ENCODE results near the gene EPAS1. TPM values are rescaled to one million over a fixed set of nuclear protein-coding genes. Genes with fewer than 3 reads are reported as not detected.

The EPAS1 gene
- total and polyA plus RNA-seq, 2 experiments from 2014 or later = 47.5 to 73.8 TPM

DNA sequence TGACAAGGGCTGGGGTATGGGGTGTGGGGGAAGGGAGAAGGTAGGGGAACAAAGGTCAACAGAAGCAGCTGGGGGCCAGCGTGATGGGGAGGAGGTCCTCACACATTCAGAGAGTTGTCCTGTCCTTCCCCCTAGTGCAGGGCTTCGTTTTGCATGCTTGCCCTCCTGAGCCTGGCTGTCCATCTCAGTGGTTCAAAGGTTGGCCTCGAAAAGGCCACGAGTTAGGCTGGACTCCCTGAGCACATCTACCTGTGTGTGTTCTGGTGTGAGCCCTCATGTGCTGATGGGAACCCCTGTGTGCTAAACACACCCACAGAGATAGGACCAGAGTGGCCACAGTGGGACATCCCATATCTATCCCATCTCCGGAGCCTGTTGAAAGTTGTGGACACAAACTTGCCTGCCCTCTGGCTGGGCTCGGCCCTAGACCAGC lies 51.9 kb downstream of the EPAS1 start:
- no peak for TF ChIP-seq EZH2 (IDR thresholded peaks at IDR 0.05; ENCODE audit: insufficient read depth, poor library complexity, severe bottlenecking)
- TF ChIP-seq EZH2phosphoT487 (IDR thresholded peaks at IDR 0.05; ENCODE audit: insufficient read depth, low read depth) = no peak
- Histone ChIP-seq H3K4me2 (ENCODE audit: unreplicated experiment) (no peak overlapping the region), H3K4me3 (no peak overlapping the region), H3K9ac (no peak overlapping the region), H3K79me2 (ENCODE audit: insufficient read depth) (peaks cover 25% of the 10 kb centered on the region), H4K20me1 (ENCODE audit: insufficient read depth) (no peaks in the 10 kb centered on the region), H3K4me1 (ENCODE audit: insufficient read depth) (no peaks in the 10 kb centered on the region), H2AFZ (no peak overlapping the region), H3K9me3 (ENCODE audit: low read depth) (no peaks in the 10 kb centered on the region), H3K9me2 (ENCODE audit: insufficient read depth) (no peaks in the 10 kb centered on the region), H3F3A (ENCODE audit: insufficient read depth) (no peaks in the 10 kb centered on the region), H3K36me3 (ENCODE audit: low read depth) (peaks cover 3% of the 10 kb centered on the region; the same call in 1 of the 2 replicates), H3K27me3 (replicated peaks; ENCODE audit: insufficient read depth) (no peaks in the 10 kb centered on the region), H3K27ac (no peak overlapping the region)
- 90% methylated on average over 6 of the region's 6 CpGs for WGBS, 2 experiments (ENCODE audit: low coverage in 1 of 2, low lambda C conversion rate in 2 of 2, missing lambda C conversion rate in 2 of 2)
- in situ Hi-C loops (cut with MboI) = no loop called here
- no peak for DNase-seq

DNA sequence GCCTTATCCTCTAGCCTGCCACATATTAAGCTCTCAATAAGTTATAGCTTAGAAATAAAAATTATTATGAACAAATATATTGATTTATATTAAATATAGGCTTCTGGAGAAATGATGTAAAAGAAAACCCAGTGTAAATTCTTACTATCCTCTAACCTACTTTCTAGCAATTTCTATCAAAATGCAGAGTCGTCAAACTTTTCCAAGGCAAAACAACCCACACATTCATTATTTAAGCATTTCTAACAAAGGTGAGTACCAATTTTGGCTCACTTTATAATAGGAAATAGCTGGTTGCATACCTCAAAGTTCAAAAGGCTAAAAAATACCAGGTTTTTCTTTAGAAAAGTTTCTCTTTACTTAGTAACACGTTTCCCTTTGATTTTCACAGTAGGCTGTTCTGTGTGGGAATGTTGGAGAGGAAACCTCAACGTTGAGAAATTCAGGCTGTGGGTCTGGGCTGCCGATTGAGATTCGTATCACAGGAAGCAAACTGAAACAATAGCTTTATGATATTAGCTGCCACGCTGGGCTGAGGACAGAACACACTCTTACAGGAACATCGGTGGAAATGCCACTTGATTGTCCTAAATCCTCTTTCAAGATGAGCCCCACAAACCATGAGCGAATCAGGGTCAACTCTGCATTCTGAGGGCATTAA lies 53.0 kb downstream of the EPAS1 start:
- in situ Hi-C loops (cut with MboI) = no loop called here
- H3K9ac ChIP-seq = no peak overlapping the region
- peaks cover 3% of the 10 kb centered on the region; the same call in 1 of the 2 replicates for H3K36me3 ChIP-seq (ENCODE audit: low read depth)
- H3K4me3 ChIP-seq = no peak overlapping the region
- H3K79me2 ChIP-seq (ENCODE audit: insufficient read depth) = peaks cover 15% of the 10 kb centered on the region
- H4K20me1 ChIP-seq (ENCODE audit: insufficient read depth) = no peaks in the 10 kb centered on the region
- no peaks in the 10 kb centered on the region for H3K4me1 ChIP-seq (ENCODE audit: insufficient read depth)
- no peak for DNase-seq
- no peak overlapping the region for H2AFZ ChIP-seq
- H3K4me2 ChIP-seq (ENCODE audit: unreplicated experiment) = no peak overlapping the region
- H3K27me3 ChIP-seq (replicated peaks; ENCODE audit: insufficient read depth) = no peaks in the 10 kb centered on the region
- 71 to 76% methylated on average over 8 of the region's 8 CpGs for WGBS, 2 experiments (ENCODE audit: low coverage in 1 of 2, low lambda C conversion rate in 2 of 2, missing lambda C conversion rate in 2 of 2)
- TF ChIP-seq EZH2phosphoT487 (IDR thresholded peaks at IDR 0.05; ENCODE audit: insufficient read depth, low read depth) (no peak), EZH2 (IDR thresholded peaks at IDR 0.05; ENCODE audit: insufficient read depth, poor library complexity, severe bottlenecking) (no peak)
- H3F3A ChIP-seq (ENCODE audit: insufficient read depth) = no peaks in the 10 kb centered on the region
- no peak overlapping the region for H3K27ac ChIP-seq
- no peaks in the 10 kb centered on the region for H3K9me3 ChIP-seq (ENCODE audit: low read depth)
- H3K9me2 ChIP-seq (ENCODE audit: insufficient read depth) = no peaks in the 10 kb centered on the region

DNA sequence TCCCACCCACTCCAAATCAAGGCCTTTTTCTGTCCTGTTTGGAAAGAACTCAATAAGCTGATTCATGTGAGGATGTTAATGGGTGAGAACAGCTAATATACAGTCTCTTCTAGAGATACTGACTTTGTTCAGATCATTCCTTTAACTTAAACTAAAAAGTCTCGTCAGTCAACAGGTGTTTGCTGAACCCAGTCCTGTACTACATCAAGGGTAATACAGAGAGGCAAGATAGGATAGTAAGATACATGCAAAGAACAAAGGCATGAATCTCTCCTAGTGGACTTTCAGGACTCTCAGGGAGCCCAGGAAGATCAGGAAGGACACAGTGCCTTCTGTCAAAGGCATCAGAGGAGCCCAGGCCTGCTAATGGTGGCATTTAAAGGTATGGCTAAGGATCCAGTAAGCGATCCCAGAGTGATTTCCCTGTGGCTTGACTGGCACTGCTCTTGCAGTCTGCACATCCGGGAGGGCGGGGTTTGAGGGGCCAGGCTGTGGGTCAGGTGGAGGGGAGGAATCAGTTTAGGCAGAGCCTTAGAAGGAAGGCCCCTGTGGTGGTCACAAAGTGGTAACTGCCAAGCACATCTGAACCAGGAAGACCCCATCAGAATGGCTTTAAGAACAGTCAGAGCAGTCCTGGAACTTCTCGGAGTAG lies 54.0 kb downstream of the EPAS1 start:
- H3F3A ChIP-seq (ENCODE audit: insufficient read depth) = no peaks in the 10 kb centered on the region
- in situ Hi-C loops (cut with MboI) = no loop called here
- DNase-seq = no peak
- H4K20me1 ChIP-seq (ENCODE audit: insufficient read depth) = no peaks in the 10 kb centered on the region
- H3K9me2 ChIP-seq (ENCODE audit: insufficient read depth) = no peaks in the 10 kb centered on the region
- H3K9me3 ChIP-seq (ENCODE audit: low read depth) = no peaks in the 10 kb centered on the region
- H3K27ac ChIP-seq = no peak overlapping the region
- TF ChIP-seq EZH2 (IDR thresholded peaks at IDR 0.05; ENCODE audit: insufficient read depth, poor library complexity, severe bottlenecking) = no peak
- no peak for TF ChIP-seq EZH2phosphoT487 (IDR thresholded peaks at IDR 0.05; ENCODE audit: insufficient read depth, low read depth)
- H3K4me2 ChIP-seq (ENCODE audit: unreplicated experiment) = no peak overlapping the region
- no peak overlapping the region for H3K4me3 ChIP-seq
- no peak overlapping the region for H3K9ac ChIP-seq
- no peaks in the 10 kb centered on the region for H3K27me3 ChIP-seq (replicated peaks; ENCODE audit: insufficient read depth)
- H3K36me3 ChIP-seq (ENCODE audit: low read depth) = peaks cover 7% of the 10 kb centered on the region; the same call in 1 of the 2 replicates
- H3K79me2 ChIP-seq (ENCODE audit: insufficient read depth) = peaks cover 4% of the 10 kb centered on the region; the same call in 1 of the 2 replicates
- H2AFZ ChIP-seq = no peak overlapping the region
- no peaks in the 10 kb centered on the region for H3K4me1 ChIP-seq (ENCODE audit: insufficient read depth)
- 89% methylated on average over 4 to 5 of the region's 5 CpGs for WGBS, 2 experiments (ENCODE audit: low coverage in 1 of 2, low lambda C conversion rate in 2 of 2, missing lambda C conversion rate in 2 of 2)

DNA sequence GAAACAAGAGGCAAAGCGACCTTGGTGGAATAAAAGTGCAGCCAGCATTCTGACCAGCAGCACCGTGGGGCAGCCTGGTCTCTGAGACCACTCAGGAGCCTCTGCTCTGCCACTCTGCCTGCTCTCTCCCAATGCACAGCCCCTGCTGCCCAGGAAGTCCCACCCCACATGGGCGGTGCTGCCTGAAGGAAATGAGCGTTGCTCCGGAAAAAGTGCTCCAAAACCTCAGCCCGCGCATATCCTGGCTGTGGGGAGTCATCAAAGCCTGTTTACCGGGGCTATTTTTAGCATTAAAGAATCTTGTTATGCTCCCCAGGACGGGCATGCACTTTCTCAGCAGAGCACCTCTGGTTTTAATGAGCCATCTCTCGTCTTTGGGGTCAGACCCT lies 54.5 kb downstream of the EPAS1 start:
- TF ChIP-seq EZH2 (IDR thresholded peaks at IDR 0.05; ENCODE audit: insufficient read depth, poor library complexity, severe bottlenecking) = no peak
- TF ChIP-seq EZH2phosphoT487 (IDR thresholded peaks at IDR 0.05; ENCODE audit: insufficient read depth, low read depth) = no peak
- WGBS, 2 experiments (ENCODE audit: low coverage in 1 of 2, low lambda C conversion rate in 2 of 2, missing lambda C conversion rate in 2 of 2) = 88 to 91% methylated on average over 10 of the region's 10 CpGs
- Histone ChIP-seq H3K27me3 (replicated peaks; ENCODE audit: insufficient read depth) (no peaks in the 10 kb centered on the region), H3K4me1 (ENCODE audit: insufficient read depth) (no peaks in the 10 kb centered on the region), H3K9me3 (ENCODE audit: low read depth) (no peaks in the 10 kb centered on the region), H3K4me3 (no peak overlapping the region), H3K79me2 (ENCODE audit: insufficient read depth) (no peaks in the 10 kb centered on the region), H2AFZ (no peak overlapping the region), H3K27ac (no peak overlapping the region), H3K9me2 (ENCODE audit: insufficient read depth) (no peaks in the 10 kb centered on the region), H3K36me3 (ENCODE audit: low read depth) (peaks cover 13% of the 10 kb centered on the region), H3F3A (ENCODE audit: insufficient read depth) (no peaks in the 10 kb centered on the region), H3K9ac (no peak overlapping the region), H4K20me1 (ENCODE audit: insufficient read depth) (no peaks in the 10 kb centered on the region), H3K4me2 (ENCODE audit: unreplicated experiment) (no peak overlapping the region)
- in situ Hi-C loops (cut with MboI) = no loop called here
- DNase-seq = no peak
